Astrocyte (in vitro differentiated cells and primary cell): ENCODE data around the gene NCBP2. TPM values are rescaled to one million over a fixed set of nuclear protein-coding genes. Genes with fewer than 3 reads are reported as not detected.

Experiments
- DNase-seq: peaks from one replicate; pipeline ENCODE4 v3.0.0-alpha.2; 2010; ENCODE audit warnings: low read depth
- FAIRE-seq: peaks from 2 replicates; lab custom pipeline; 2011; peaks lifted over from hg19 to GRCh38; lab: Jason Lieb, UNC
- H2AFZ ChIP-seq: 2 replicates; pipeline ENCODE4 v1.6.0; 2012; ENCODE audit warnings: low read depth, low read length, inconsistent platforms
- H3K27ac ChIP-seq: 2 replicates; pipeline ENCODE4 v1.5.1; 2011; ENCODE audit warnings: low read depth, low read length, inconsistent platforms
- H3K27me3 ChIP-seq: 2 replicates; pipeline ENCODE4 v1.6.0; 2011; ENCODE audit warnings: low read length, inconsistent platforms; ENCODE audit not compliant: insufficient read depth
- H3K36me3 ChIP-seq: 2 replicates; pipeline ENCODE4 v1.5.1; 2011; ENCODE audit warnings: low read length, inconsistent platforms; ENCODE audit not compliant: insufficient read depth
- H3K4me1 ChIP-seq: 2 replicates; pipeline ENCODE4 v1.5.1; 2011; ENCODE audit warnings: low read length, inconsistent platforms; ENCODE audit not compliant: insufficient read depth
- H3K4me2 ChIP-seq: 2 replicates; pipeline ENCODE4 v1.6.0; 2012; ENCODE audit warnings: low read length, inconsistent platforms
- H3K4me3 ChIP-seq: 2 replicates; pipeline ENCODE4 v1.5.1; 2011; ENCODE audit warnings: low read depth, mild to moderate bottlenecking, low read length, inconsistent platforms; ENCODE audit not compliant: insufficient read depth
- H3K79me2 ChIP-seq: 2 replicates; pipeline ENCODE4 v1.6.0; 2012; ENCODE audit warnings: mild to moderate bottlenecking, low read length, inconsistent platforms; ENCODE audit not compliant: insufficient read depth
- H3K9ac ChIP-seq: 2 replicates; pipeline ENCODE4 v1.6.0; 2012; ENCODE audit warnings: mild to moderate bottlenecking, low read length, inconsistent platforms
- H3K9me3 ChIP-seq: 2 replicates; pipeline ENCODE4 v1.5.1; 2012; ENCODE audit warnings: low read depth, mild to moderate bottlenecking, low read length, inconsistent platforms; ENCODE audit not compliant: insufficient read depth
- H4K20me1 ChIP-seq: 2 replicates; pipeline ENCODE4 v1.6.0; 2012; ENCODE audit warnings: low read length, inconsistent platforms; ENCODE audit not compliant: insufficient read depth
- H3K27ac Mint-ChIP-seq: one replicate; pipeline ENCODE4 v1.8.0; 2021; ENCODE audit warnings: mild to moderate bottlenecking, mixed read lengths; ENCODE audit not compliant: unreplicated experiment
- H3K27me3 Mint-ChIP-seq: one replicate; pipeline ENCODE4 v1.8.0; 2021; ENCODE audit warnings: low read depth, mixed read lengths; ENCODE audit not compliant: unreplicated experiment
- H3K36me3 Mint-ChIP-seq: one replicate; pipeline ENCODE4 v1.8.0; 2021; ENCODE audit warnings: low read depth, mixed read lengths; ENCODE audit not compliant: unreplicated experiment
- H3K4me1 Mint-ChIP-seq: one replicate; pipeline ENCODE4 v1.8.0; 2021; ENCODE audit warnings: low read depth, mixed read lengths; ENCODE audit not compliant: unreplicated experiment
- H3K4me3 Mint-ChIP-seq: one replicate; pipeline ENCODE4 v1.8.0; 2021; ENCODE audit warnings: mild to moderate bottlenecking, moderate library complexity, mixed read lengths; ENCODE audit not compliant: unreplicated experiment
- H3K9me3 Mint-ChIP-seq: one replicate; pipeline ENCODE4 v1.8.0; 2021; ENCODE audit warnings: mild to moderate bottlenecking, mixed read lengths; ENCODE audit not compliant: unreplicated experiment
- CTCF ChIP-seq: IDR thresholded peaks from 2 replicates; pipeline ENCODE4 v1.5.1; 2011; ENCODE audit warnings: low read depth, mild to moderate bottlenecking, inconsistent platforms, low read length, moderate library complexity; ENCODE audit not compliant: insufficient read depth
- EZH2 ChIP-seq: IDR thresholded peaks from 2 replicates; pipeline ENCODE4 v1.6.1; 2012; ENCODE audit warnings: mild to moderate bottlenecking, low read length, inconsistent platforms; ENCODE audit not compliant: insufficient read depth
- total RNA-seq: library from RNA; stranded (reverse); gene quantifications from 2 replicates; pipeline ENCODE4 v1.2.1, GENCODE V29; 2021

The NCBP2 gene
- total RNA-seq, 1 donor from 2014 or later, result 90.6 TPM

GRCh38 chr3:196971094-196971698 is 28.9 kb upstream of the NCBP2 start:
- DNase-seq (no peak), FAIRE-seq (no peak)
- Histone ChIP-seq H3K4me1 (peaks cover 9% of the 10 kb centered on the region), H3K4me3 (no peak overlapping the region), H3K9ac (no peak overlapping the region), H3K79me2 (no peaks in the 10 kb centered on the region), H3K36me3 (no peaks in the 10 kb centered on the region), H4K20me1 (no peaks in the 10 kb centered on the region), H2AFZ (no peak overlapping the region), H3K4me2 (no peak overlapping the region), H3K9me3 (peaks cover 4% of the 10 kb centered on the region), H3K27me3 (peaks cover 21% of the 10 kb centered on the region), H3K27ac (no peak overlapping the region)
- no peaks in the 10 kb centered on the region for H3K4me1 Mint-ChIP-seq
- H3K4me3 Mint-ChIP-seq, result peak overlapping the region; percentile 77
- H3K27me3 Mint-ChIP-seq, result peaks cover 43% of the 10 kb centered on the region
- H3K36me3 Mint-ChIP-seq, result peaks cover 4% of the 10 kb centered on the region
- TF ChIP-seq EZH2, result no peak
- no peak for TF ChIP-seq CTCF
- no peak overlapping the region for H3K27ac Mint-ChIP-seq
- H3K9me3 Mint-ChIP-seq, result no peaks in the 10 kb centered on the region

GRCh38 chr3:196970547-196971093 is 28.3 kb upstream of the NCBP2 start:
- Histone ChIP-seq H3K27me3 (peaks cover 27% of the 10 kb centered on the region), H3K36me3 (no peaks in the 10 kb centered on the region), H4K20me1 (no peaks in the 10 kb centered on the region), H3K79me2 (no peaks in the 10 kb centered on the region), H3K4me1 (peaks cover 9% of the 10 kb centered on the region), H3K9me3 (peaks cover 4% of the 10 kb centered on the region), H2AFZ (no peak overlapping the region), H3K27ac (no peak overlapping the region), H3K4me3 (no peak overlapping the region), H3K4me2 (no peak overlapping the region), H3K9ac (no peak overlapping the region)
- TF ChIP-seq CTCF (no peak), EZH2 (no peak)
- no peaks in the 10 kb centered on the region for H3K4me1 Mint-ChIP-seq
- H3K4me3 Mint-ChIP-seq, result peak overlapping the region; percentile 77
- H3K9me3 Mint-ChIP-seq, result no peaks in the 10 kb centered on the region
- H3K27me3 Mint-ChIP-seq, result peaks cover 48% of the 10 kb centered on the region
- DNase-seq (no peak), FAIRE-seq (no peak)
- peaks cover 5% of the 10 kb centered on the region for H3K36me3 Mint-ChIP-seq
- H3K27ac Mint-ChIP-seq, result peak overlapping the region; percentile 72
